CD4-positive, alpha-beta T cell treated with Interleukin-17A for 1 hour (primary cell): ENCODE data around the gene ALDH3A2.
A peak's percentile ranks its signal among the peaks of the same experiment; 100 is the strongest.

Source experiments
- DNase-seq: peaks from one replicate; pipeline ENCODE4 v3.0.0-alpha.2; 2020

Gene ALDH3A2

GRCh38 chr17:19648475-19649273, at the start of gene ALDH3A2:
TSS of gene ALDH3A2 (plus strand) at chr17:19648751. CDS start at chr17:19648972, 221 bp downstream.
- DNase-seq: peak; percentile 93

DNA sequence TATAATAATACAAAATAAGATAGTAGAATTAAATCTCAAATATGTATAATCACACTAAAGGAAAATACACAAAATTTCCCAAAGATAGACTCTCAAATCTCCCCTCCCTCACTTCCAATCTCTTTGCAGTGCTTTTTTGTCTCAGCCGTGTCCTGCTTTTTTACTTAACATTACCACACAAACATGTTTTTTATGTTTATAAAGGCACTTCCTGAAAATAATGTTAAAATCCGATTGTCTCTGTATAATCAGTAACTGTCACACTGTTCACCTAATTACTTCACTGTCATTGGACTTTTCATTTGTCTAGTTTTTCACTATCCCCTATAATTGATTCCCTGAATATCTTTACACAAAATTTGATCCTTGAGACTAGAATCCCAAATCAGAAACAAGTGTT, 38.2 kb upstream of the ALDH3A2 start:
- no peak for DNase-seq

GRCh38 chr17:19610879-19611278, 37.7 kb upstream of the ALDH3A2 start:
- no peak for DNase-seq

GRCh38 chr17:19613979-19614378, 34.6 kb upstream of the ALDH3A2 start:
- DNase-seq: no peak

- DNase-seq: no peak
Measured at GRCh38 chr17:19614900-19615299, 33.7 kb upstream of the ALDH3A2 start.

GRCh38 chr17:19618015-19618414, 30.5 kb upstream of the ALDH3A2 start:
- DNase-seq: no peak

GRCh38 chr17:19619705-19620325, 28.7 kb upstream of the ALDH3A2 start:
- no peak for DNase-seq

- DNase-seq: no peak
Measured at GRCh38 chr17:19621697-19622096, 26.9 kb upstream of the ALDH3A2 start.

DNA sequence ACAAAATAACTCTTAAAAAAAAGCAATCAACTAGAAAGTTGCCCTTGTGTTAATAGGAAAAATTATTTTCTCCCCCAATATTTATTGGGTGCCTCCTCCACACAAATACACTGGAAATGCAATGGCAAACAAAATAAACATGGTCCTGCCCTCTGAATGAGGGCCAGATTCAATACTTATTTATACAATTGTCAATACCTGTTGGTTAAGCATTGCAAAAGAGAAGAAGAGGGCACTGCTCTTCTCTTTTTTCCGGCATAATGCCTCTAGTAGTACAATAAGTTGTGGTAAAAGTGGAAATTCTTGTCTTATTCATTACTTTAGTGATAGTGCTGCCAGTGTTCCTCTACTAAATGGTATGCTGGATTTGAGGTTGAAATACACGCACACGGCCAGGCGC, 22.5 kb upstream of the ALDH3A2 start:
- DNase-seq: no peak

DNA sequence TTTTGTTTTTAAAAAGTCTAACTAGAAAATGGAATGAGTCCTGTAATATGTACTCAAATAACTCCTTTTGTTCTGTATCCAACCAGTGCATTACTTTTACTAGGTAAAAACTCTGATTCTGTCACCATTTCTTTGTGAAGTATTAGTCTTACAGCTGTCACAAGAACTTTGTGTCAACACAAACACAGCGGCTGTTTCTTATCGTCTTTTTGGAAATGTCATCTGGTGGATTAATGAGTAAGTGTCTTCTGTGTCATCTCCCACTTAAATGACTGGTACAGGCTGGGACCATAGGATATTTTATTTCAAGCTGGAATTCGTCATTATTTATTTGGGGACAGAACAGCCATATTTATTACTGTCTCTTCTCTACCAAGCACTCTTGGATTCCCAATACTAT, 19.1 kb upstream of the ALDH3A2 start:
- no peak for DNase-seq

- DNase-seq: no peak
Measured at GRCh38 chr17:19630035-19630434, 18.5 kb upstream of the ALDH3A2 start.

- DNase-seq: no peak
Measured at GRCh38 chr17:19630661-19631060, 17.9 kb upstream of the ALDH3A2 start.

DNA sequence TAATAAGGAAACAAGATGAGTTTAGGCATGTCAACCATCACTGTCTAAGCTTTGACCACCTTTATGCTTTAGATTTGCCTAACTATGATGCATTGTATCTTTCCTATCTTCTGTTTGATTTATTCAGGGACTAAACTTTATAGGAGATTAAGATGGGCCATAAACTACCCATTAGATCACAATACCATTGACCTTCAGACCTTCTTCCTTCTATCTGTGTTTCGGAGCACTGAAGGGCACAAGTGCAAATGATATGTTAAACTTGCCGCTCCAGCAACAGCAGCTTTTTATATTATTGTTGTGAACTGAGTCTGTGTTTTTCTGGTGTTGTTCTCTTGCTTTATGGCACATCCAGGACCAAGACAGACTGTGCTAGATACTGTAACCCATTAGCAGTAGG, 16.6 kb upstream of the ALDH3A2 start:
- no peak for DNase-seq

DNA sequence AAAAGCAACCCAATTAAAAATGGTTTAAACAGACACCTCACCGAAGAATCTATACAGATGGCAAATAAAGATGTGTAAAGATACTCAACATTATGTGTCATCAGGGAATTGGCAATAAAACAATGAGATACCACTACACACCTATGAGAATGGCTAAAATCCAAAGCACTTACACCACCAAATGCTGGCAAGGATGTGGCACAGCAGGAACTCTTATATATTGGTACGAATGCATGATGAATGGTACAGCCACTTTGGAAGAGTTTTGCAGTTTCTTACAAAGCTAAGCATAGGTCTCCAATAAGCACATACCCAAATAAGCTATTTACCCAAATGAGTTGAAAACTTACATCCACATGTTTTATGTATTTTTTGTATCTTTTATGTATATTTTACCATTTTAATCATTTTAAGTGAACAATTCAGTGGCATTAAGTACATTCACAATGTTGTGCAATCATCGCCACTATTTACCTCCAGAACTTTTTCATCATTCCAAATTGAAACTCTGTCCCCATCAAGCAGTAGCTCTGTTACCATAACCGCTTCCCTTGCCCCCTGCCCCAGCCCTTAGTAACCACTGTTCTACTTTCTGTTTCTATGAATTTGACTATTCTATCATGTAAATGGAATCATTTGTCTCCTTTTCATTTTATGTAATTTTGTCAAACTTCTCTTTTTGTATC, 6.7 kb upstream of the ALDH3A2 start:
- DNase-seq: no peak

DNA sequence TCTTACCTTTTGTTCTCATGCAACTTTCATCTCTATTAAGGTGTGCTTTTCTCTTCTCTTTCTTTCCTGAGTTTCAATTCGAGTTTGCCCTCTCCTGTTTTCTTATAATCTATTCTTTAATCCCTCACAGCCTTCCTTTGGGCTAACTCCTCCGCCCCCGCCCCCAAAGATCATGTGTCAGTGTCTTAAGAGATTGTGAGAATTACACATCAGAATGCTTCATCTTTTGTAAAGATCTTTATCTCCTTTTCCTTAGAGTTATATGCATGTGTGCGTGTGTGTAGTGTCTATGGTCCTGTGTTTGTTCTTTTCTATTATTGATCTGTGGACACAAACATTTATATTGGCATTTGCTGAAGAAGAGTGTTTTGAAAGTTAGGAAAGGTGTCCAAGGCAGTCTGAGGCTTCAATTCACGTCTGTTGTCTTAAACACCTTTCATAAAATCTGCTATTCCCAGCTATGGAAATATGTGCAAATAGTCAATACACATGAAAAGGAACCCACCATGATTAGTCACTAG, 6.1 kb upstream of the ALDH3A2 start:
- DNase-seq: no peak

- DNase-seq: no peak
Measured at GRCh38 chr17:19644493-19645210, 3.9 kb upstream of the ALDH3A2 start.

DNA sequence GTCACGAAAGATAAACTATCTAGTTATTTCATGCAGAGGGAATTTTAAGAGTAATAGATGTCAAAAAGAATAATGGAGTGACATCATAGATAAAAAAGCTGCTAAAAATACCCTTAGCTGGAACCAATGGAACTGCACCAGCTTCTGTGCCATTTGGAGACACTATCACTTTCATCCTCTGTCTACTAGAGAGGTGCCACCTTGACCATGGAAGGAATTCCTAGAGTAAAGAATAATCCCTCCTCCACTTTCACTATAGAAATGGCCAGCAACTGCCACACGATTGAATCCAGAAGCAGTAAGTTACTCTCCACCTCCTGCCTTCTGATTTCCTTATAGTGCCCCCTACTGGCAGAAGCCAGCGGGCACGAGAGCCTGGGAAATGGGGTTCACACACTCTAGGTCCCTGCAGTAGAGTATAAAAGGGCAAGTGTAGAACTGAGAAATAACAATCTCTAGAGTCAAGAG, 2.8 kb upstream of the ALDH3A2 start:
- DNase-seq: peak; percentile 67

DNA sequence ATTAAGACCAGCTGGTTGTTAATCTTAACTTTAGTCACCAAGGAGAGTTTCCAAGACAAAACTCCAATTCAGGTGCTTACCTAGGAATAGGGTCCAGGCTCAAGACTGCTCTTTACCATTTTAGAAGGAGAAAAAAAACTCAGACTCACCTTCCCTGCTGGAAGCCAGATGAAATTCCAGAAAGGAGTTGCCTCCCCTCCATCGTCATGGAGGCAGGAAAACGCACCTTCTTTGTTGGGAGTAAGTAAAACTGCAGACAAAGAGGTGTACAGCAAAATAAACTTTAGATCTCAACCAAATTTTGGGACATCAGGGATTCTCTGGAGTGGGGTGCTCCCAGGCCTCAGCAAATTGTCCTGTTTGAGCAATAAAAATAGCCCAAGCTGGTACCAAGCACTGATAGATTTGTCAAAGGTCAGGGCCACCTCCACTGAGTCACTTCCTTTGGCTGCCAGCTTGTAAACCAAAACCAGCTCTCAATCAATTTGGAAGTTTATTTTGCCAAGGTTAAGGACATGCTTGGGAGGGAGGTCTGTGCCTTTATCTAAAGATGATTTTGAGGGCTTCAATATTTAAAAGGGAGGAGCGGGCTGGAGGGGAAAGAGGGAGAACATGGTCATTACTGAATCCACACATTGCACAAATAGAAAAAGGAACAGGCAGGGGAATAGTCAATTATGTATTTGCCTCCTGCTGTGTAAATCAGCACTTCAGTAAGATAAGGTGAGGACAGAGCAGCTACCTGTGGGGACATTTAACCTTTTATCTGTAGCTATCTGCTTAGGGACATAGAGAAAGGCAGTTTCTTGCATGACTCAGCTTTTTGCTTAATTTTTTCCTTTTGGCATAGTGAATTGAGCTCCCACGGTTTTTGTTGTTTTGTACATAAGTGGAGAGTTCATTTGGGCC, 1.5 kb upstream of the ALDH3A2 start:
- no peak for DNase-seq

GRCh38 chr17:19647697-19648474, 665 bp upstream of the ALDH3A2 start:
- peak; percentile 44 for DNase-seq

DNA sequence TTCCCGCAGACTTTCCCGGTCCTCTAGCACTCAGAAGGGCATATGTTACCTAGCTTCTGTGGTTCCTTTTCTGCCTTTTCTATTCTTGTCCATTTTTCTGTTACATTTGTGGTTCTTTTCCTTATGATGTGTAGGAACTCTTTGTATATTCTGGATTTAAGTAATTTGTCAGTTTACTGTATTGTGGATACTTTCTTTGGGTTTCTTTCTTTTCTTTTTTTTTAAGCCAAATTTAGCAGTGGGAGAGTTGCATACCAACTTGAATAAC, 657 bp downstream of the ALDH3A2 start:
- no peak for DNase-seq

DNA sequence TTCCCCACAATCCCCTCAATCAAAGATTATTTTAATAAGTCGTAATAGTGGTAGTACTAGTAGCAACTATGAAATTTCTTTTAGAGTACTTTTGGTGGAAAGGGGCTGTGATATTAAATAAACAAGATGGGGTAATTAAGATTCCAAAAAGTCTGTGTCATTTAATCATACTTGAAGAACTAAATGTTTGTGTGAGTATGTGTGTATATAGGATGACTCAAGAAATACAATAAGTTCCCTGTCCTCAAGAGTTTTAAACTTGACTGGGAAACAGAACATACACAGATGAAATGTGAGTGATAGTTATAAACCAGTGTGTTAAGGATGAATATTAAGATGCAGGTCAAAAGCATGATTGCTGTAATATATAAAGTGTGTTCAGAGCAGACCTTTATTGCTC, 2.3 kb downstream of the ALDH3A2 start:
- no peak for DNase-seq
